PFSK-1 (cell line): Measurements from ENCODE around the gene C11orf21.

Experiments used
- FOXP2 ChIP-seq: optimal IDR thresholded peaks from 2 replicates; pipeline ENCODE3; 2011; ENCODE audit warnings: borderline replicate concordance, control low read depth, inconsistent platforms; ENCODE audit not compliant: insufficient read depth; ENCODE audit errors: extremely low read length, extremely low read depth
- POLR2AphosphoS5 ChIP-seq: IDR thresholded peaks from 2 replicates; pipeline ENCODE4 v1.6.1; 2012; ENCODE audit warnings: low read depth, mild to moderate bottlenecking, control low read depth, low read length, moderate library complexity
- REST ChIP-seq, 2 experiments: IDR thresholded peaks; 2 replicates each; pipeline versions ENCODE4 v1.6.1 to v1.8.0; 2011 to 2012; ENCODE audit warnings: low read depth in 2 of 2, low read length in 2 of 2, control low read depth in 1 of 2, inconsistent platforms in 1 of 2, mild to moderate bottlenecking in 1 of 2, moderate library complexity in 1 of 2; ENCODE audit not compliant: insufficient read depth in 1 of 2
- SIN3A ChIP-seq: IDR thresholded peaks from 2 replicates; pipeline ENCODE4 v1.6.1; 2012; ENCODE audit warnings: mild to moderate bottlenecking, low read length, moderate library complexity, borderline replicate concordance; ENCODE audit not compliant: insufficient read depth
- TAF1 ChIP-seq: IDR thresholded peaks from 2 replicates; pipeline ENCODE4 v1.6.1; 2012; ENCODE audit warnings: low read length, control low read depth, borderline replicate concordance; ENCODE audit not compliant: insufficient read depth

Gene C11orf21

DNA sequence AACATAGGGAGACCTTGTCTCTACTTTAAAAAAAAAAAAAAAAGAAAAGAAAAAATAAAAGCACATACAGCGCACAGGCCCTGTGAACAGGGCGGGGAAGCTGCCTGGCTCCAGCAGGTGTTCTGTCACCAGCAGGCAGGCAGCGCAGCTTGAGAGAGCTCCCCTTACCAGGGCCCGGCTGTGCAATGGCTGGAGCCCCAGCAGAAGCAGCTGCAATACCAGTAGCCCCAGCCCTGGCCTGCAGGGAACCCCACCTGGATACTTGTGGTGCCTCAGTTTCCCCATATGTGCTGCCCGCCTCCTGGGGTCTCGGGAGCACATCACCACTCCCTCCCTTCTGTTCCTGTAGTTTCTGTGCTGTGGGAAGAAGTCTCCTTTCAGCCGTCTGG, 12.4 kb upstream of the C11orf21 start:
- no peak for TF ChIP-seq FOXP2
- TF ChIP-seq POLR2AphosphoS5, result no peak
- TF ChIP-seq TAF1, result no peak
- no peak for TF ChIP-seq SIN3A
- no peak for TF ChIP-seq REST (IDR thresholded peaks at IDR 0.05; ENCODE audit: insufficient read depth in 1 of 2, low read depth in 2 of 2, low read length in 2 of 2)

DNA sequence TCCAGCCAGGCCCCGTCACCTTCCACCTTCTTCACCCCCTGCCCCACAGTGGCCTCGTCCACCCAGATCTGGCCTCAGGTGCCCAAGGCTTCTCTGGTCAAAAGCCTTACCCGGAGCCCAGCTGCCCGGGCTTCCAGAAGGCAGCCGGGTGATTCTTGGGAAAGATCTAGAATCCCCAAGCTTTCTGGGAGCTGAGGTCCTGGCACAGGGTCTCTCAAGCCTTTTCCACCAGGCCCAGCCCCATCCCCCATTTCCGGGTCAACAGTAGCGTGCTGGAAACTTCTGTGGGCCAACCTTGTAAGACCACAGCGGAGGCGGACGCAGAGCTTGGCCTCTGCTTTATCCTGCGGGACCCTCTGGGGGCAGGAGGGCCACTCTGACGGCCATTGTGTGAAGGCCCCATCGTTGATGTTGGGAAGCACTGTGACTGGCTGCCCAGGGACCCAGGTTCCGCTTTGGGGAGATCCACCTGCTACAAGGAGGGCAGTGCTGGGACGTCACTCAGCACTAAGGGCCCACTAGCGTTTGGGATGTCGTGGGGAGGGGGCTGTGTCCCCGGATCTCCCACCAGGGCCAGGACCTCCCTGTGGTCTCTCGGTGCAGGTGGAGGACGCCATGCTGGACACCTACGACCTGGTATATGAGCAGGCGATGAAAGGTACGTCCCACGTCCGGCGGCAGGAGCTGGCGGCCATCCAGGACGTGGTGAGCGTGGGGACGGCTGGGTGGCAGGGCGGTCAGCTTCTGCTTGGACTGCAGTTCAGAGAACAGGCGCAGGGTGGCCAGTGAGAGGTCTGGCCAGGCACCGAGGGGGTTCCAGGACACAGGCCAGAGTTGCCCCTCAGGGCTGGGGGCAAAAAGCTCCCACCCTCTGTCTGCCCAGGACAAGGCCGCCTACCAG, 11.6 kb upstream of the C11orf21 start:
- TF ChIP-seq TAF1, result no peak
- no peak for TF ChIP-seq SIN3A
- no peak for TF ChIP-seq REST (IDR thresholded peaks at IDR 0.05; ENCODE audit: insufficient read depth in 1 of 2, low read depth in 2 of 2, low read length in 2 of 2)
- no peak for TF ChIP-seq POLR2AphosphoS5
- TF ChIP-seq FOXP2, result no peak

DNA sequence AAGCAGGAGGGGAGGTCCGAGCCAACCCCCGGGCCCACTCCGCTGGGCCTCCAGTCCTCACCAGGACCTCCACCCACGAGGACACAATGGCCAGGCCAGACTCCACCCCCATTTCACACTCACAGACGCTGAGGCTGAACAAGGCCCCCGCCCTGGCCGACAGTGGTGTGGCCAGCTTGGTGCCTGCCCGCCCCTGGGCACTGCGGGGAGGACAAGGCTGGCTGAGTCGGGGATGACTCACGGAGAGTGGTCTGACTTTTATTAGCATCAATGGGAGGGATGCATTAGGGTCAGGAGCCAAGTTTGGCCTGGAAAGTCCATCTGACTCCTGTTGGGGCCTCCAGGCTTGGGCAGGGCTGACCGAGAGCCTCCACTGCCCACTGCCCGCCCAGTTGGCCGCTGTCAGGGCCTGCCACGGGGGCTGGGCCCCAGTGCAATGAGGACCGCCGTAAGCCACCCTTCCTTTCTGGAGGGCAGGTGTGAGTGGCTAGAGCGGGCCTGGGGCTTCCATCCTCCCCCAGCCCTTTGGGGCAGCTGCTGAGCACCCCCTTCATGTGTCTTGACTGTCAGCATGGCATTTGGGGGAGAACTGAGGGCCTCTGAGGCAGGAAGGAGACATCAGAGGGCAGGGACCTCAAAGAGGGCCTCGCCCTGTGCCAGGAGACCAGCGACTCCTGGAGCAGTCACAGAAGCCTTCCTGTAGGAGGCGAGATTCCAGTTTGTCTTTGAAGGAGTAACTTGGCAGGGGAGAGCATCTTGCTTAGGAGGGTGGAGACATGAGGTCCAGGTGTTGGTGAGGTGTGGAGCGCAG, 10.7 kb upstream of the C11orf21 start:
- no peak for TF ChIP-seq TAF1
- TF ChIP-seq POLR2AphosphoS5, result no peak
- TF ChIP-seq SIN3A, result no peak
- no peak for TF ChIP-seq FOXP2
- TF ChIP-seq REST (IDR thresholded peaks at IDR 0.05; ENCODE audit: insufficient read depth in 1 of 2, low read depth in 2 of 2, low read length in 2 of 2), result no peak

GRCh38 chr11:2311353-2312133, 9.8 kb upstream of the C11orf21 start:
- no peak for TF ChIP-seq FOXP2
- TF ChIP-seq REST (IDR thresholded peaks at IDR 0.05; ENCODE audit: insufficient read depth in 1 of 2, low read depth in 2 of 2, low read length in 2 of 2), result no peak
- TF ChIP-seq SIN3A, result no peak
- TF ChIP-seq TAF1, result no peak
- TF ChIP-seq POLR2AphosphoS5, result no peak
